ENCODE data around the gene F3. TPM values are rescaled to one million over a fixed set of nuclear protein-coding genes. Genes with fewer than 3 reads are reported as not detected.

Gene F3
- total and polyA plus RNA-seq, 2 donors (not counting 1 experiment from before 2014, with no cell fraction given) = 0.25 TPM; not detected in 1

DNA sequence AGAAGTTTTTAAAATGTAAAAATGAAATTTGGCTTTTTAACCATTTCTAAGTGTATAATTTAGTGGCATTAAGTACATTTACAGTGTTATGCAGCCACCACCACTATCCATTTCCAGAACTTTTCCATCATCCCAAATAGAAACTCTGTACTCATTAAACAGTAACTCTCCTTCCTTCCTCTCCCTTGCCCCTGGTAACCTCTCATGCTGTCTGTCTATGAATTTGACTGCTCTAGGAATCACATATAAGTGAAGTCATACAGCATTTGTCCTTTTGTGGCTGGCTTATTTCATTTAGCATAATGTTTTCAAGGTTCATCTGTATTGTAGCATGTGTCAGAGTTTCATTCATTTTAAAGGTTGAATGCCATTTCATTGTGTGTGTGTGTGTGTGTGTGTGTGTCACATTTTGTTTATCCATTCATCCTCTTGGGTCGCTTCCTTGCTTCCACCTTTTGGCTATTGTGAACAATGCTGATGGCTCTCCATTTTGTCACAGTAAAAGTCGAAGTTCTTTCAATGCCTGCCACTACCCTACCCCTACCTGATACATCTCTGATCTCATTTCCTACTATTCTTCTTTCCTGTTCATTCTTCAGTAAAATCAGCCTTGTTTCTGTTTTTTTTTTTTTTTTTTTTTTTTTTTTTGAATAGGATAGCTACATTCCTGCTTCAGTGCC is 45.3 kb downstream of the F3 start:
- Histone ChIP-seq H3K36me3 (replicated peaks in 1 of 2; ENCODE audit: control extremely low read depth in 1 of 2, control insufficient read depth in 1 of 2, extremely low read depth in 1 of 2, insufficient read depth in 2 of 2, low read length in 1 of 2) (peaks cover 4 to 12% of the 10 kb centered on the region in 2 experiments), H3K9ac (ENCODE audit: low read length) (no peak overlapping the region), H4K20me1 (ENCODE audit: control insufficient read depth, insufficient read depth, low read length, poor library complexity, severe bottlenecking) (no peaks in the 10 kb centered on the region), H3K27me3 (replicated peaks in 1 of 4; ENCODE audit: control extremely low read depth in 1 of 4, control insufficient read depth in 3 of 4, insufficient read depth in 4 of 4, low read length in 3 of 4) (no peaks in the 10 kb centered on the region), H3K79me2 (ENCODE audit: control insufficient read depth, insufficient read depth, low read length) (no peaks in the 10 kb centered on the region), H2AFZ (ENCODE audit: insufficient read depth, low read depth, low read length, poor library complexity, severe bottlenecking) (no peak overlapping the region), H3K4me1 (ENCODE audit: control insufficient read depth in 2 of 2, insufficient read depth in 2 of 2, low read length in 2 of 2) (no peaks in the 10 kb centered on the region), H3K4me3 (ENCODE audit: control extremely low read depth in 1 of 5, extremely low read depth in 1 of 5, insufficient read depth in 1 of 5, low read depth in 2 of 5, low read length in 4 of 5) (no peak overlapping the region), H3K27ac (ENCODE audit: low read length in 2 of 2) (no peak overlapping the region), H3K9me3 (ENCODE audit: control extremely low read depth in 1 of 3, control insufficient read depth in 2 of 3, insufficient read depth in 1 of 3, low read length in 2 of 3) (peaks cover 0 to 2% (median 0%) of the 10 kb centered on the region in 3 donors), H3K4me2 (replicated peaks; ENCODE audit: low read depth, low read length, poor library complexity, severe bottlenecking) (no peak overlapping the region)
- DNase-seq (no peak), ATAC-seq (ENCODE audit: low read depth) (no peak)
- CTCF ChIA-PET = interaction anchor here (1.0 kb wide), 1 partner anchor 309 kb away, joined by 3 read pairs; no protein-coding TSS in a partner anchor
- Mint-ChIP-seq H3K4me1 (no peaks in the 10 kb centered on the region), H3K4me3 (no peak overlapping the region), H3K27ac (no peak overlapping the region), H3K9me3 (ENCODE audit: insufficient read depth) (no peaks in the 10 kb centered on the region), H3K27me3 (no peaks in the 10 kb centered on the region)
- TF ChIP-seq, protein P1, sequence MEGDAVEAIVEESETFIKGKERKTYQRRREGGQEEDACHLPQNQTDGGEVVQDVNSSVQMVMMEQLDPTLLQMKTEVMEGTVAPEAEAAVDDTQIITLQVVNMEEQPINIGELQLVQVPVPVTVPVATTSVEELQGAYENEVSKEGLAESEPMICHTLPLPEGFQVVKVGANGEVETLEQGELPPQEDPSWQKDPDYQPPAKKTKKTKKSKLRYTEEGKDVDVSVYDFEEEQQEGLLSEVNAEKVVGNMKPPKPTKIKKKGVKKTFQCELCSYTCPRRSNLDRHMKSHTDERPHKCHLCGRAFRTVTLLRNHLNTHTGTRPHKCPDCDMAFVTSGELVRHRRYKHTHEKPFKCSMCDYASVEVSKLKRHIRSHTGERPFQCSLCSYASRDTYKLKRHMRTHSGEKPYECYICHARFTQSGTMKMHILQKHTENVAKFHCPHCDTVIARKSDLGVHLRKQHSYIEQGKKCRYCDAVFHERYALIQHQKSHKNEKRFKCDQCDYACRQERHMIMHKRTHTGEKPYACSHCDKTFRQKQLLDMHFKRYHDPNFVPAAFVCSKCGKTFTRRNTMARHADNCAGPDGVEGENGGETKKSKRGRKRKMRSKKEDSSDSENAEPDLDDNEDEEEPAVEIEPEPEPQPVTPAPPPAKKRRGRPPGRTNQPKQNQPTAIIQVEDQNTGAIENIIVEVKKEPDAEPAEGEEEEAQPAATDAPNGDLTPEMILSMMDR (IDR thresholded peaks at IDR 0.05) = no peak
- no peak for TF ChIP-seq EZH2 (IDR thresholded peaks at IDR 0.05; ENCODE audit: borderline replicate concordance, insufficient read depth, low read depth, low read length, poor library complexity, severe bottlenecking)
- POLR2A ChIA-PET = no interaction called here
- intact Hi-C loops (cut with micrococcal nuclease) = no loop called here
- 100% methylated on average over 1 of the region's 2 CpGs for WGBS (ENCODE audit: insufficient coverage)

DNA sequence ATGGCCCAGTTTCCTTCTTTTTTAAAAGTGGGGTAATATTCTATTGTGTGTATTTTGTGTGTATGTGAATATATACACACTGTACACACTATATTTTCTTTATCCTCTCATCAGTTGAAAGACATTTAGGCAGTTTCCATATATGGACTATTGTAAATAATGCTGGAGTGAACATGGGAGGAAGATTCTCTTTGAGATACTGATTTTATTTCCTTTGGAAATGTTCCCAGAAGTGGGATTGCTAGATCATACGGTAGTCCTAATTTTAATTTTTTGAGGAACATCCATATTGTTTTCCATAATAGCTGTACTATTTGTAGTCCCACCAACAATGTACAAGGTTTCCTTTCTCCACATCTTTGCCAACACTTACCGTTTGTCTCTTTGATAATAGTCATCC is 51.0 kb downstream of the F3 start:
- Mint-ChIP-seq H3K27me3 (no peaks in the 10 kb centered on the region), H3K27ac (no peak overlapping the region), H3K4me1 (no peaks in the 10 kb centered on the region), H3K4me3 (no peak overlapping the region), H3K9me3 (ENCODE audit: insufficient read depth) (no peaks in the 10 kb centered on the region)
- Histone ChIP-seq H3K4me1 (ENCODE audit: control insufficient read depth in 2 of 2, insufficient read depth in 2 of 2, low read length in 2 of 2) (no peaks in the 10 kb centered on the region), H3K27ac (ENCODE audit: low read length in 2 of 2) (no peak overlapping the region), H3K9ac (ENCODE audit: low read length) (no peak overlapping the region), H3K4me3 (ENCODE audit: control extremely low read depth in 1 of 5, extremely low read depth in 1 of 5, insufficient read depth in 1 of 5, low read depth in 2 of 5, low read length in 4 of 5) (no peak overlapping the region), H3K79me2 (ENCODE audit: control insufficient read depth, insufficient read depth, low read length) (no peaks in the 10 kb centered on the region), H3K27me3 (replicated peaks in 1 of 4; ENCODE audit: control extremely low read depth in 1 of 4, control insufficient read depth in 3 of 4, insufficient read depth in 4 of 4, low read length in 3 of 4) (no peaks in the 10 kb centered on the region), H4K20me1 (ENCODE audit: control insufficient read depth, insufficient read depth, low read length, poor library complexity, severe bottlenecking) (no peaks in the 10 kb centered on the region), H3K9me3 (ENCODE audit: control extremely low read depth in 1 of 3, control insufficient read depth in 2 of 3, insufficient read depth in 1 of 3, low read length in 2 of 3) (peaks cover 0 to 2% (median 0%) of the 10 kb centered on the region in 3 donors), H3K4me2 (replicated peaks; ENCODE audit: low read depth, low read length, poor library complexity, severe bottlenecking) (no peak overlapping the region), H2AFZ (ENCODE audit: insufficient read depth, low read depth, low read length, poor library complexity, severe bottlenecking) (no peak overlapping the region), H3K36me3 (replicated peaks in 1 of 2; ENCODE audit: control extremely low read depth in 1 of 2, control insufficient read depth in 1 of 2, extremely low read depth in 1 of 2, insufficient read depth in 2 of 2, low read length in 1 of 2) (peaks cover 1 to 14% of the 10 kb centered on the region in 2 experiments)
- DNase-seq (no peak), ATAC-seq (ENCODE audit: low read depth) (no peak)
- intact Hi-C loops (cut with micrococcal nuclease) = no loop called here
- TF ChIP-seq EZH2 (IDR thresholded peaks at IDR 0.05; ENCODE audit: borderline replicate concordance, insufficient read depth, low read depth, low read length, poor library complexity, severe bottlenecking) = no peak
- TF ChIP-seq, protein P1 (IDR thresholded peaks at IDR 0.05) = no peak
- WGBS (ENCODE audit: insufficient coverage) = no CpG with 5 or more reads among the region's 2 CpGs
- CTCF ChIA-PET = interaction anchor here (1.4 to 1.8 kb wide), 2 partner anchors 9 to 316 kb away, joined by 3 to 4 read pairs; no protein-coding TSS in a partner anchor
- POLR2A ChIA-PET = no interaction called here

Measured in B cell (primary cell).